ENCODE data around the gene TUBA4A.
"Not testable (repeated sequence)": the region's sequence is repeated elsewhere in the genome, so short reads cannot be mapped to it uniquely, and the experiment has no call there.

Gene TUBA4A

DNA sequence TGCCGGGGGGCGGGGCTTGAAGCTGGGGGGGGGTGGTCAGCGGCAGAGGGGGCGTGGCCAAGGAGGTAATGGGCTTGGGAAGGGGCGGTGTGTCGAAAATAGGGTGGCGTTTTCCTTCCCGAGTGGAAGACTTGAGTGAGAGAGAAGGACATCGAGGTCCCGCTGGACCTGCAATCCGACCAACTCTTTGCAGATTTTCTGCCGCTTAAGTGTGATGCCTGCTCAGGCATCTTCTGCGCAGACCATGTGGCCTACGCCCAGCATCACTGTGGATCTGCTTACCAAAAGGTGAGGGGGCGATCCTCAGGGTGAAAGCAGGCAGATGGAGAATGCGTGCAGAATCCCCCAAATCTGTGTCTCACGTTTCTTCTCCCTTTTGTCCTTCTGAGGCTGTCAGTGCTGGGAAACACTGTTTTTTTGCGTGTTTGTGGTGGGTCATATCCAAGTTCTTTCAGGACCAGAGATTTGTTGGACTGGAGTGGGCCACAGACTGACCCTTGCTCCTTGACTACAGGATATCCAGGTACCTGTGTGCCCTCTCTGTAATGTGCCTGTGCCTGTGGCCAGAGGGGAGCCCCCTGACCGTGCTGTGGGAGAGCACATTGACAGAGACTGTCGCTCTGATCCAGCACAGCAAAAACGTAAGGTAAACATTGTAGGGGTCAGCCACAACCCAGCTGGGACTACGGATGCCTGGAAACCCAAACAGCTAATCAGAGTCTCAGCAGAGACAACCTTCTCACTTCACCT is 46.4 kb downstream of the TUBA4A start:
- no peak for DNase-seq (ENCODE audit: low read depth in 2 of 2)
- TF ChIP-seq, protein P1, sequence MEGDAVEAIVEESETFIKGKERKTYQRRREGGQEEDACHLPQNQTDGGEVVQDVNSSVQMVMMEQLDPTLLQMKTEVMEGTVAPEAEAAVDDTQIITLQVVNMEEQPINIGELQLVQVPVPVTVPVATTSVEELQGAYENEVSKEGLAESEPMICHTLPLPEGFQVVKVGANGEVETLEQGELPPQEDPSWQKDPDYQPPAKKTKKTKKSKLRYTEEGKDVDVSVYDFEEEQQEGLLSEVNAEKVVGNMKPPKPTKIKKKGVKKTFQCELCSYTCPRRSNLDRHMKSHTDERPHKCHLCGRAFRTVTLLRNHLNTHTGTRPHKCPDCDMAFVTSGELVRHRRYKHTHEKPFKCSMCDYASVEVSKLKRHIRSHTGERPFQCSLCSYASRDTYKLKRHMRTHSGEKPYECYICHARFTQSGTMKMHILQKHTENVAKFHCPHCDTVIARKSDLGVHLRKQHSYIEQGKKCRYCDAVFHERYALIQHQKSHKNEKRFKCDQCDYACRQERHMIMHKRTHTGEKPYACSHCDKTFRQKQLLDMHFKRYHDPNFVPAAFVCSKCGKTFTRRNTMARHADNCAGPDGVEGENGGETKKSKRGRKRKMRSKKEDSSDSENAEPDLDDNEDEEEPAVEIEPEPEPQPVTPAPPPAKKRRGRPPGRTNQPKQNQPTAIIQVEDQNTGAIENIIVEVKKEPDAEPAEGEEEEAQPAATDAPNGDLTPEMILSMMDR (IDR thresholded peaks at IDR 0.05; ENCODE audit: low read depth, low read length), result no peak
- H3K4me3 ChIP-seq (replicated peaks in 1 of 2; ENCODE audit: low read depth in 2 of 2, low read length in 2 of 2), result peak overlapping the region; percentile 76

DNA sequence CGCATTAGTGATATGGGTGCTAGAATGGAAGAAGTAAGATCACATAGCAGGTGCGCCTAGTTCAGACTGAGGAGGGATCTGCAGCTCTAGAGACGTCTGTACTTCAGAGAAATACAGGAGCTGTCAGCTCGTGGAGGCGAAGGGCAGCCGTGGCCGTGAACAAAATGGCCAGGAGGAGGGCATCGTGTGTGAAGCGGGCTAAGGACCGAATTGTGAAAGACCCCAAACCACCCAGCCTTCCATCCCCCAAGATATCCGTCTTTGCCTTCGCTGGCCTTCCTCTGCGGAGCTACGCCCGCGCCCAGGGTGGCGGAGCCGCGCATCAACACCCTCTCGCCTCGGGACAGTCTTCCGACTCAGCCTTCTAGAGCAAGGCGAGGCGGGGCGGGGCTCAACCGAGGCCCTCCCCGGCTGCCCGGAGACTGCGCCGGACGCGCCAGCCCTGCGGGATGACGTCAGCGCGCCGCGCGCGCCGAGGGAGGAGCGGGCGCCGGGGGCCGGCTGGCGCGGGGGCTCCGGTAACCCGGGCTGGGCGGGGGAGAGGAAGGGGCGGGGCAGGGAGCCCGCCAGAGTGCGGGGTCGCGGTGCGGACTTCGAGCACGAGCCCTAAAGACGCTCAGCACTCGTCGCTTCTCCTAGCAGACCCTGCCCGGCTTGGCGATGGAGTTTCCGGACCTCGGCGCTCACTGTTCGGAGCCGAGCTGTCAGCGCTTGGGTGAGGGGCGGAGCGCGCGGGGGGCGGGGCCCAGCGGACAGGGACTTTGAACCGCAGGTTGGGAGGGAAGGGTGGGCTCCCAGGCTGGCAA is 47.2 kb downstream of the TUBA4A start, which contains the start of gene ZFAND2B:
Gene ZFAND2B, plus strand, starts transcription at position 455 of the 806 bp plus-strand sequence. Its CDS starts 206 bp downstream, at position 661.
- DNase-seq (ENCODE audit: low read depth in 2 of 2), result peak; percentile 90 to 95
- H3K4me3 ChIP-seq (replicated peaks in 1 of 2; ENCODE audit: low read depth in 2 of 2, low read length in 2 of 2), result peak within 1 kb of the TSS; percentile 76
- TF ChIP-seq, protein P1 (IDR thresholded peaks at IDR 0.05; ENCODE audit: low read depth, low read length), result peak; percentile 8

DNA sequence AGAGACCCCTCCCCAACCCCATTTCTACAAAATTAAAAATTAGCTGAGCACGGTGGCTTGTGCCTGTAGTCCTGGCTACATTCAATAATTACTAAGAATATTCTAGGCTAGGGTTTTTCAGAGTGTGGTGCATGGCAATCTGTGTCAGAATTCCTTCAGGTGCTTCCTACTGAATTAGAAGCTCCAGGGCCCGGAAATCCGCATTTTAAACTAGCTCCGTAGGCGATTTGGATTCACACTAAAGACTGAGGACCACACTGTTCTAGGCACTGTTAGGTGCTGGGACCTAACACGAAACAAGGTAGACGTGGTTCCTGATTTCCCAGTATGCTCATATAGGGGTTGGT is 47.8 kb downstream of the TUBA4A start:
- TF ChIP-seq, protein P1 (IDR thresholded peaks at IDR 0.05; ENCODE audit: low read depth, low read length), result no peak
- peak overlapping the region; percentile 58 to 66 for H3K4me3 ChIP-seq (replicated peaks in 1 of 2; ENCODE audit: low read depth in 2 of 2, low read length in 2 of 2)
- DNase-seq (ENCODE audit: low read depth in 2 of 2), result no peak

DNA sequence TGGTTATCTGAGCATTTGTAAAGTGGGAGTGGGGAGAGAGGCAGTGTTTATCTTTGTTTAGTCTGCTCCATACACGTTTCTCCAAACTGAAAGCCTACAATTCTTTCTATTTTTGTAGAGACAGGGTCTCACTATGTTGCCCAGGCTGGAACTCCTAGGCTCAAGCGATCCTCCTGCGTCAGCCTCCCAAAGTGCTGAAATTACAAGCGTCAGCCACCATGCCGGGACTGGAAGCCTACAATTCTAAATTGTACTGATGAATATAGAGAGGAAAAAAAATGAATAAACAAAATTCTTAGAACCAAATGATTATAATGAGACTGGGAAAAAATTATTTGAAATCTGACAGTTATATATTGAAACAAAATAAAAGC is 48.6 kb downstream of the TUBA4A start:
- TF ChIP-seq, protein P1 (IDR thresholded peaks at IDR 0.05; ENCODE audit: low read depth, low read length), result no peak
- no peak for DNase-seq (ENCODE audit: low read depth in 2 of 2)
- H3K4me3 ChIP-seq (replicated peaks in 1 of 2; ENCODE audit: low read depth in 2 of 2, low read length in 2 of 2), result no peak overlapping the region

DNA sequence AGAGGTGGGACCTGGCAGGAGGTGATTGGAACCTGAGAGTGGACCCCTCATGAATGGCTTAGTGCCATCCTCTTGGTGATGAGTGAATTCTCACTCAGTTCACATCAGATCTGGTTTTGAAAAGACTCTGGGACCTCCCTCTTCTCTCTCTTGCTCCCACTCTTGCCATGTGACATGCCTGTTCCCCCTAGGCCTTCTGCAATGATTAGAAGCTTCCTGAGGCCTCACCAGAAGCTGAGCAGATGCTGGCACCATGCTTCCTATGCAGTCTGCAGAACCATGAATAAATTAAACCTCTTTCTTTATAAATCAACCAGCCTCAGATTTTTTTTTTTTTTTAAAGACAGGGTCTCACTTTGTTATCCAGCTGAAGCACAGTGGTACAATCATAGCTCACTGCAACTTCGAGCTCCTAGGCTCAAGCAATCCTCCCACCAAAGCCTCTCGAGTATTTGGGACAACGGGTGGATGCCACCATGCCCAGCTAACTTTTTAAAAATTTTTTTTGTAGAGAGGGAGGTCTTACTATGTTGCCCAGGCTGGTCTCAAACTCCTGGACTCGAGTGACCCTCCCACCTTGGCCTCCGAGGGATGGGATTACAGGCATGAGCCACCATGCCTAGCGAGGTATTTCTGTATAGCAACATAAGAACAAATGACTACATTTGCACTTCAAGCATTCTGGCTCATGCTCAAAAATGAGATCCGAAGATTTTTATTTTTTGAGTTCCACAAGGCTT is 49.1 kb downstream of the TUBA4A start:
- H3K4me3 ChIP-seq (replicated peaks in 1 of 2; ENCODE audit: low read depth in 2 of 2, low read length in 2 of 2), result no peak overlapping the region
- no peak for DNase-seq (ENCODE audit: low read depth in 2 of 2)
- TF ChIP-seq, protein P1 (IDR thresholded peaks at IDR 0.05; ENCODE audit: low read depth, low read length), result no peak

DNA sequence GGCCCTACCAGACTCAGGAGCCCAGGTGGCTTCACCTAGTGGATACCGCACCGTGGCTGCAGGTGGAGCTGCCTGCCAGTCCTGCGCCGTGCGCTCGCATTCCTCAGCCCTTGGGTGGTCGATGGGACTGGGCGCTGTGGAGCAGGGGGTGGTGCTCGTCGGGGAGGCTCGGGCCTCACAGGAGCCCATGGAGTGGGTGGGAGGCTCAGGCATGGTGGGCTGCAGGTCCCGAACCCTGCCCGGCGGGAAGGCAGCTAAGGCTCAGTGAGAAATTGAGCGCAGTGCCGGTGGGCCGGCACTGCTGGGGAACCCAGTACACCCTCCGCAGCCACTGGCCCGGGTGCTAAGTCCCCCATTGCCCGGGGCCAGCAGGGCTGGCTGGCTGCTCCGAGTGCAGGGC is 52.4 kb downstream of the TUBA4A start:
- not testable (repeated sequence) for H3K4me3 ChIP-seq (replicated peaks in 1 of 2; ENCODE audit: low read depth in 2 of 2, low read length in 2 of 2); DNase-seq (ENCODE audit: low read depth in 2 of 2)

DNA sequence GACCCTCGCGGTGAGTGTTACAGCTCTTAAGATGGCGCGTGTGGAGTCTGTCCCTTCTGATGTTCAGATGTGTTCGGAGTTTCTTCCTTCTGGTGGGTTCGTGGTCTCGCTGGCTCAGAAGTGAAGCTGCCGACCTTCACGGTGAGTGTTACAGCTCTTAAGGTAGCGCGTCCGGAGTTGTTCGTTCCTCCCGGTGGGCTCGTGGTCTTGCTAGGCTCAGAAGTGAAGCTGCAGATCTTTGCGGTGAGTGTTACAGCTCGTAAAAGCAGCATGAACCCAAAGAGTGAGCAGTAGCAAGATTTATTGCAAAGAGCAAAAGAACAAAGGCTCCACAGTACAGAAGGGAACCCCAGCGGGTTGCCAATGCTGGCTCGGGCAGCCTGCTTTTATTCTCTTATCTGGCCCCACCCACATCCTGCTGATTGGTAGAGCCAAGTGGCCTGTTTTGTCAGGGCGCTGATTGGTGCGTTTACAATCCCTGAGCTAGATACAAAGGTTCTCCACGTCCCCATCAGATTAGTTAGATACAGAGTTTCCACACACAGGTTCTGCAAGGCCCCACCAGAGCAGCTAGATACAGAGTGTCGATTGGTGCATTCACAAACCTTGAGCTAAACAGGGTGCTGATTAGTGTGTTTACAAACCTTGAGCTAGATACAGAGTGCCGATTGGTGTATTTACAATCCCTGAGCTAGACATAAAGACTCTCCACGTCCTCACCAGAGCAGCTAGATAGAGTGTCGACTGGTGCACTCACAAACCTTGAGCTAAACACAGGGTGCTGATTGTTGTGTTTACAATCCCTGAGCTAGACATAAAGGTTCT is 53.0 kb downstream of the TUBA4A start:
- DNase-seq (ENCODE audit: low read depth in 2 of 2), result not testable (repeated sequence)

More for the DNA sequence above, 53.0 kb downstream of the TUBA4A start:
- H3K4me3 ChIP-seq (replicated peaks in 1 of 2; ENCODE audit: low read depth in 2 of 2, low read length in 2 of 2), result not testable (repeated sequence)

All from cardiac fibroblast (primary cell).